B cell (primary cell): ENCODE results near the gene GLB1L2.

Experiments
- CTCF ChIP-seq: fragments of 200-600 bp; IDR thresholded peaks from one replicate; pipeline ENCODE4 v1.8.0; 2022; ENCODE audit warnings: antibody characterized with exemption, mild to moderate bottlenecking
- EZH2 ChIP-seq: IDR thresholded peaks from 2 replicates; pipeline ENCODE4 v1.6.1; 2012; ENCODE audit warnings: borderline replicate concordance, low read depth, mild to moderate bottlenecking, moderate library complexity, low read length; ENCODE audit not compliant: insufficient read depth, poor library complexity, severe bottlenecking

- no peak for TF ChIP-seq CTCF
- no peak for TF ChIP-seq EZH2
These were observed 39.1 kb upstream of the GLB1L2 start for GRCh38 chr11:134292661-134293060.
